GM12873 (cell line): ENCODE data around the gene DGKZ.

Experiments used
- CTCF ChIP-seq: IDR thresholded peaks from 2 replicates; pipeline ENCODE4 v1.5.1; 2012; ENCODE audit warnings: low read depth, mild to moderate bottlenecking, moderate library complexity, low read length, control low read depth; ENCODE audit not compliant: insufficient read depth; ENCODE audit errors: missing control alignments

DGKZ gene

GRCh38 chr11:46366260-46366659 lies 19.0 kb downstream of the DGKZ start:
- no peak for TF ChIP-seq CTCF

- TF ChIP-seq CTCF = no peak
Observed at GRCh38 chr11:46366661-46367161, 19.4 kb downstream of the DGKZ start.

- TF ChIP-seq CTCF = peak; percentile 89
Observed at GRCh38 chr11:46367244-46367915, 20.1 kb downstream of the DGKZ start.

GRCh38 chr11:46367916-46368267 lies 20.6 kb downstream of the DGKZ start:
- no peak for TF ChIP-seq CTCF

GRCh38 chr11:46369458-46370152 lies 22.3 kb downstream of the DGKZ start:
- TF ChIP-seq CTCF = peak; percentile 98

- TF ChIP-seq CTCF = no peak
Observed at GRCh38 chr11:46370253-46370652, 23.0 kb downstream of the DGKZ start.

GRCh38 chr11:46372086-46372485 lies 24.8 kb downstream of the DGKZ start:
- no peak for TF ChIP-seq CTCF
